Measurements from ENCODE around the gene NOTCH1. TPM values are rescaled to one million over a fixed set of nuclear protein-coding genes. Genes with fewer than 3 reads are reported as not detected.

The NOTCH1 gene
- total RNA-seq, 2 donors from 2014 or later: 23.4 to 24.2 TPM

GRCh38 chr9:136495238-136495800 is 50.5 kb downstream of the NOTCH1 start:
- Histone ChIP-seq H3K9ac (ENCODE audit: extremely low read depth, low read length, poor library complexity, severe bottlenecking) (no peak overlapping the region), H3K27me3 (ENCODE audit: control insufficient read depth, insufficient read depth, low read length, poor library complexity, severe bottlenecking) (no peaks in the 10 kb centered on the region), H3K36me3 (ENCODE audit: control insufficient read depth, insufficient read depth, low read length) (no peaks in the 10 kb centered on the region), H3K27ac (ENCODE audit: low read depth, low read length) (no peak overlapping the region), H3K9me3 (ENCODE audit: control insufficient read depth, low read length) (no peaks in the 10 kb centered on the region), H3K4me3 (ENCODE audit: low read length) (no peak overlapping the region), H3K4me1 (ENCODE audit: control insufficient read depth, insufficient read depth, low read length) (no peaks in the 10 kb centered on the region)
- Mint-ChIP-seq H3K36me3 (ENCODE audit: low read depth) (peaks cover 8% of the 10 kb centered on the region), H3K9me3 (no peaks in the 10 kb centered on the region), H3K27ac (no peak overlapping the region), H3K4me3 (no peak overlapping the region), H3K4me1 (no peaks in the 10 kb centered on the region), H3K27me3 (ENCODE audit: insufficient read depth) (peaks cover 5% of the 10 kb centered on the region)
- DNase-seq: no peak
- TF ChIP-seq CTCF (conservative IDR thresholded peaks at IDR 0.05): no peak
- 92 to 95% methylated on average over 7 to 16 of the region's 17 CpGs for WGBS, 2 experiments (ENCODE audit: insufficient coverage in 1 of 2, insufficient read length in 1 of 2)

- no peak for DNase-seq
- H3K4me1 ChIP-seq (ENCODE audit: control insufficient read depth, insufficient read depth, low read length): no peaks in the 10 kb centered on the region
- peaks cover 2% of the 10 kb centered on the region for H3K27me3 ChIP-seq (ENCODE audit: control insufficient read depth, insufficient read depth, low read length, poor library complexity, severe bottlenecking)
- no peaks in the 10 kb centered on the region for H3K9me3 ChIP-seq (ENCODE audit: control insufficient read depth, low read length)
- WGBS, 2 experiments (ENCODE audit: insufficient coverage in 1 of 2, insufficient read length in 1 of 2): 95 to 98% methylated on average over 28 to 29 of the region's 29 CpGs
- H3K36me3 ChIP-seq (ENCODE audit: control insufficient read depth, insufficient read depth, low read length): no peaks in the 10 kb centered on the region
- Mint-ChIP-seq H3K4me3 (no peak overlapping the region), H3K4me1 (no peaks in the 10 kb centered on the region), H3K27ac (no peak overlapping the region), H3K27me3 (ENCODE audit: insufficient read depth) (peaks cover 7% of the 10 kb centered on the region), H3K9me3 (no peaks in the 10 kb centered on the region), H3K36me3 (ENCODE audit: low read depth) (peaks cover 8% of the 10 kb centered on the region)
- no peak overlapping the region for H3K9ac ChIP-seq (ENCODE audit: extremely low read depth, low read length, poor library complexity, severe bottlenecking)
- no peak overlapping the region for H3K4me3 ChIP-seq (ENCODE audit: low read length)
- H3K27ac ChIP-seq (ENCODE audit: low read depth, low read length): no peak overlapping the region
- TF ChIP-seq CTCF (conservative IDR thresholded peaks at IDR 0.05): no peak
These were observed 51.2 kb downstream of the NOTCH1 start for GRCh38 chr9:136494531-136495215.

- H3K36me3 Mint-ChIP-seq (ENCODE audit: low read depth): peaks cover 6% of the 10 kb centered on the region
- H3K36me3 ChIP-seq (ENCODE audit: control insufficient read depth, insufficient read depth, low read length): no peaks in the 10 kb centered on the region
- DNase-seq: no peak
- no peaks in the 10 kb centered on the region for H3K9me3 Mint-ChIP-seq
- H3K4me3 ChIP-seq (ENCODE audit: low read length): no peak overlapping the region
- peak overlapping the region; percentile 70 for H3K27ac ChIP-seq (ENCODE audit: low read depth, low read length)
- H3K4me1 ChIP-seq (ENCODE audit: control insufficient read depth, insufficient read depth, low read length): no peaks in the 10 kb centered on the region
- no peak overlapping the region for H3K9ac ChIP-seq (ENCODE audit: extremely low read depth, low read length, poor library complexity, severe bottlenecking)
- peaks cover 8% of the 10 kb centered on the region for H3K27me3 ChIP-seq (ENCODE audit: control insufficient read depth, insufficient read depth, low read length, poor library complexity, severe bottlenecking)
- H3K9me3 ChIP-seq (ENCODE audit: control insufficient read depth, low read length): no peaks in the 10 kb centered on the region
- H3K4me1 Mint-ChIP-seq: no peaks in the 10 kb centered on the region
- 84 to 89% methylated on average over 5 to 9 of the region's 9 CpGs for WGBS, 2 experiments (ENCODE audit: insufficient coverage in 1 of 2, insufficient read length in 1 of 2)
- H3K27me3 Mint-ChIP-seq (ENCODE audit: insufficient read depth): peaks cover 11% of the 10 kb centered on the region
- no peak overlapping the region for H3K4me3 Mint-ChIP-seq
- H3K27ac Mint-ChIP-seq: no peak overlapping the region
- TF ChIP-seq CTCF (conservative IDR thresholded peaks at IDR 0.05): no peak
These were observed 51.8 kb downstream of the NOTCH1 start for GRCh38 chr9:136494012-136494411.

All from endodermal cell (in vitro differentiated cells).